HG02642 (cell line): Measurements from ENCODE around the gene ZIC1.

Experiments used
- ATAC-seq: cut with Tn5 transposase; IDR thresholded peaks from one replicate; pipeline ENCODE4 v1.9.1; 2021; ENCODE audit warnings: mild to moderate bottlenecking; ENCODE audit not compliant: unreplicated experiment, poor library complexity

ZIC1 gene

DNA sequence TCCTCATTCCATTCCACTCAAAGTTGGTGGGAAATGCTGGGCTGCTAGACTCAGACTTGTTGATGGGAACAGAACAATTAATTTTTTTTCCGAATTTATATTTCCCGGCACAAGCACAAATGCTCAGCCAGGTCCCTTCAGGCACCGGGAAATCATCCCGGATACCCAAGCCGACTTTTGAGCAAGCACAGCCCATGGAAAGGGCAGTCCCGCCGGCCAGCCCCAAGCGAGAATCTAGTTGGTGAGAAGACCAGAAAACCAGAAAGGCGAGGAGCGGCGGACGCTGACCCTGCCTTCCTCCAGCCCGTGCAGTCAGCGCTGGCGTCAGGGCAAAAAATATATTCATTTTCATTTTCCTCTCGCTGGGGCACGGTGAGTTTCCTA is 2.1 kb upstream of the ZIC1 start:
- ATAC-seq: no peak

- no peak for ATAC-seq
Observed at GRCh38 chr3:147407498-147408187, 1.5 kb upstream of the ZIC1 start.

- no peak for ATAC-seq
Observed at GRCh38 chr3:147408188-147409100, 721 bp upstream of the ZIC1 start.

DNA sequence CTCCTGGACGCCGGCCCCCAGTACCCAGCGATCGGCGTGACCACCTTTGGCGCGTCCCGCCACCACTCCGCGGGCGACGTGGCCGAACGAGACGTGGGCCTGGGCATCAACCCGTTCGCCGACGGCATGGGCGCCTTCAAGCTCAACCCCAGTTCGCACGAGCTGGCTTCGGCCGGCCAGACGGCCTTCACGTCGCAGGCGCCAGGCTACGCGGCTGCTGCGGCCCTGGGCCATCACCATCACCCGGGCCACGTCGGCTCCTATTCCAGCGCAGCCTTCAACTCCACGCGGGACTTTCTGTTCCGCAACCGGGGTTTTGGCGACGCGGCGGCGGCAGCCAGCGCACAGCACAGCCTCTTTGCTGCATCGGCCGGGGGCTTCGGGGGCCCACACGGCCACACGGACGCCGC is 956 bp downstream of the ZIC1 start:
- ATAC-seq: no peak

DNA sequence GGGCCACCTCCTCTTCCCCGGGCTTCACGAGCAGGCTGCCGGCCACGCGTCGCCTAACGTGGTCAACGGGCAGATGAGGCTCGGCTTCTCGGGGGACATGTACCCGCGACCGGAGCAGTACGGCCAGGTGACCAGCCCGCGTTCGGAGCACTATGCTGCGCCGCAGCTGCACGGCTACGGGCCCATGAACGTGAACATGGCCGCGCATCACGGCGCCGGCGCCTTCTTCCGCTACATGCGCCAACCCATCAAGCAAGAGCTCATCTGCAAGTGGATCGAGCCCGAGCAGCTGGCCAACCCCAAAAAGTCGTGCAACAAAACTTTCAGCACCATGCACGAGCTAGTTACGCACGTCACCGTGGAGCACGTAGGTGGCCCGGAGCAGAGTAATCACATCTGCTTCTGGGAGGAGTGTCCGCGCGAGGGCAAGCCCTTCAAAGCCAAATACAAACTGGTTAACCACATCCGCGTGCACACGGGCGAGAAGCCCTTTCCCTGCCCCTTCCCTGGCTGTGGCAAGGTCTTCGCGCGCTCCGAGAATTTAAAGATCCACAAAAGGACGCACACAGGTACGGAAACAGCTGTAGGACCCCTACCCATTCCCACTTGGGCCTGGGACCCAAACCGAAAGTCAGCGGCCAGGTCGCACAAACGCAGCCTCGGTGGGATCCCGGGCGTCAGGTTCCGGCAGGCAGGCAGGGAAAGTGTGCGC is 1.5 kb downstream of the ZIC1 start:
- no peak for ATAC-seq

- no peak for ATAC-seq
Observed at GRCh38 chr3:147411238-147411814, 2.2 kb downstream of the ZIC1 start.

DNA sequence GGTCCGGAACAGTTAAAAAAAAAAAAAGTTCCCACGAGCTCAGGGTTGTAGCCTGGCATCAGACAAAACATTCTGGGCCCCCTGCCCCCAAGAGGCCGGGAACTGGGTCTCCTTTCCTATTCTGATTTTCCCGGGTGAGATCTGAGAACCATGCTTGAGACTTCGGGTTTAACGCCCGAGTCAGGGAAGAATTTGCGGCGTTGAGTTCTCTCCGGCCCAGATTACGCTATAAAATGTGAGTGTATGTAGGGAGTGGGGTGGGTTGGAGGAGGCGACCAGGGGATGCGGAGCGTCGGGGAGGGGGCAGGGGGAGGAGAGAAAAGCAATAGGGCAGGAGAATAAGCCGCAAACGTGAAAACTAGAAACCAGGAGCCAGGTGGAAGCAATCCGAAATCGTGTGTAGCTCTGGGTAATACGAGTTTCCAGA is 2.7 kb downstream of the ZIC1 start:
- no peak for ATAC-seq

DNA sequence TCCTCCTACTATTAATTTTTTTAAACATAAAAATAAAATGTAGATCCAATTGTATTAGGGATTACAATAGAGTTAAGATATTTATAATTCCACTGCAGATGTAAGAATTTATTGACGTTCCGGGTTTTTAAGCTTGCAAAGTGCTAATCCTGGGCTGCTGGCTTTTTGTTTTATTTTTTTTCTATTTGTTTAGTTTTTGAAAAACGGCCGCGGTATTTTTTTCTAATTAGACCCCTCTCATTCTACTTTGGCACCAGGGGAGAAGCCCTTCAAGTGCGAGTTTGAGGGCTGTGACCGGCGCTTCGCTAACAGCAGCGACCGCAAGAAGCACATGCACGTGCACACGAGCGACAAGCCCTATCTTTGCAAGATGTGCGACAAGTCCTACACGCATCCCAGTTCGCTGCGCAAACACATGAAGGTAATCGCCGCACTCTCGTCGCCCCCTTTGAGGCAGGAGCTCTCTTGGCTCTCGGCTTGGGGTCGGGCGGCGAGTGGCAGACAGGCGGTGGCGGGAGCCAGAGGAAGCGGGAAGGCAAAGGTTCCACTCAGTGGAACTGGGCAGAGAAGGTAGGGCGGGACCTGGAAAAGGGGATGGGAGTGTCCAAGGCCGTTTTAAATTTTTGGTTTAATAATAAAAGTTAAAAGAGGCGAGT is 3.2 kb downstream of the ZIC1 start:
- ATAC-seq: no peak

- no peak for ATAC-seq
Observed at GRCh38 chr3:147412917-147413685, 3.9 kb downstream of the ZIC1 start.

GRCh38 chr3:147413686-147414389 is 4.7 kb downstream of the ZIC1 start:
- no peak for ATAC-seq

DNA sequence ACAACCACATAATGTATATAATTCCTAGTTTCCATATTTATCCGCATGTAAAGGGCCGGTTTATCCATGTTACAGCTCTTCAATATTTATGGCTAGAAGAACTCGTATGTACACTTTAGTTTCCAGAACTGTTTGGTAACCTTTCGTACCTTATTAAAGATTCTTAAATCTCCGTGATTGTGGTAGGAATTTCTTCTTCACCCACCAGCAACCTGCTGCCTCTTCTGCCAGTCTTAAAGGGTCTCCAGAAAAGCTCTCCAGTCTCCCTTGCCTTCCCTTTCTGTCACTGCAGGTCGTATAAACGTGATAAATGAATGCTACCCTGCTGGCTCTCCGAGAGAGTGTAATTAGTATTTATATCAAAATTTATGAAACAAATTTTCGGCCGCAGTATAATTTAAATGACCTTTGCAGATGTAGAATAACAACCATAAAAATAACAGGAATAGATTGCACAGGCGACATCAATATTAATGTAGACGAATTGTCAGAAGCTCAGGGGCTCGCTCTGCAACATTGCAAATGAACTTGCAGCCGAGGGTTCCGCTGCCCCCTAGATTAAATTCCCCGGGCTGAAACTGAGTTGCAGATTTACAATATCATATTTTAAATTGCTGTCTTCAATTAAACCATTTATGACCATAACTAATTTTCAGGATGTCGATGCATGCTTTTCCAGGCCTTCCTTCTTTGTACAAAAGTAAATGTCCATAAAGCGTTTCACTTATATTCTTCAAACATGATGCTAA is 5.4 kb downstream of the ZIC1 start:
- ATAC-seq: no peak

GRCh38 chr3:147415286-147415685 is 6.1 kb downstream of the ZIC1 start:
- ATAC-seq: no peak

GRCh38 chr3:147415874-147416273 is 6.7 kb downstream of the ZIC1 start:
- no peak for ATAC-seq

DNA sequence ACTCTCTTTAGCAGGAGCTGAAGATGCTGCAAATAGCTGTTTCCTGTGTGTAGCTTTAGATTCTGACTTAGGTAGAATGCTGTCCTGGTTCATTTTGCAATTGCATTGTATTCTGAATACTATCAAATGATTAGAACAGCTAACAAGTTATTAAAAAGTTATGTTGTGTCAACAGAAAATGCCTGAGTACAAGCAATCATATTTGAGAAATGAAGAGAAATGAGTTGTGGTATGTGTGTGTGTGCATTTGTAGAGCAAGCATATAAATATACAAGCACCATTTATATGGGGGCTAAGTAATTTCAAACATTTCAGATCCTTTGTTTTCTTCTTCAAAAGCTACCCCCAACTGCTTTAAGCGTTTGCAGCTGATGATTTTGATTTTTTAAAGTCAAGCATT is 7.8 kb downstream of the ZIC1 start:
- ATAC-seq: no peak

GRCh38 chr3:147417551-147418295 is 8.6 kb downstream of the ZIC1 start:
- ATAC-seq: no peak

- no peak for ATAC-seq
Observed at GRCh38 chr3:147418371-147418781, 9.2 kb downstream of the ZIC1 start.
